ENCODE measurements around the gene SSTR5. TPM values are rescaled to one million over a fixed set of nuclear protein-coding genes. Genes with fewer than 3 reads are reported as not detected.

SSTR5 gene
- total and polyA plus RNA-seq, 2 donors from 2014 or later, result 6.7 TPM; not detected in 1

GRCh38 chr16:1079341-1079740, 6.8 kb downstream of the SSTR5 start:
- Histone ChIP-seq H3K4me3 (ENCODE audit: low read length in 3 of 3) (no peak overlapping the region), H3K9me3 (ENCODE audit: control insufficient read depth in 2 of 3, insufficient read depth in 1 of 3, low read length in 3 of 3) (no peaks in the 10 kb centered on the region), H3K27ac (ENCODE audit: low read depth in 2 of 2, low read length in 2 of 2) (no peak overlapping the region), H3K9ac (ENCODE audit: low read length in 3 of 3) (no peak overlapping the region), H3K4me1 (ENCODE audit: control insufficient read depth in 2 of 3, insufficient read depth in 2 of 3, low read depth in 1 of 3, low read length in 3 of 3) (peaks cover 0 to 6% (median 0%) of the 10 kb centered on the region in 3 donors), H3K36me3 (ENCODE audit: control insufficient read depth in 2 of 3, insufficient read depth in 3 of 3, low read length in 3 of 3) (no peaks in the 10 kb centered on the region), H3K27me3 (ENCODE audit: control insufficient read depth, insufficient read depth, low read length) (no peaks in the 10 kb centered on the region)
- no peak for TF ChIP-seq CTCF (IDR thresholded peaks at IDR 0.05; ENCODE audit: borderline replicate concordance, extremely low read depth, insufficient read depth)
- FAIRE-seq (no peak), DNase-seq (no peak)
- intact Hi-C loops (cut with DNase I), result no loop called here

- H3K27ac ChIP-seq (ENCODE audit: low read depth in 2 of 2, low read length in 2 of 2), result no peak overlapping the region
- intact Hi-C loops (cut with DNase I), result no loop called here
- H3K9ac ChIP-seq (ENCODE audit: low read length in 3 of 3), result no peak overlapping the region
- no peak overlapping the region for H3K4me3 ChIP-seq (ENCODE audit: low read length in 3 of 3)
- no peak for DNase-seq
- no peaks in the 10 kb centered on the region for H3K36me3 ChIP-seq (ENCODE audit: control insufficient read depth in 2 of 3, insufficient read depth in 3 of 3, low read length in 3 of 3)
- no peak for FAIRE-seq
- peaks cover 0 to 5% (median 2%) of the 10 kb centered on the region in 3 donors for H3K9me3 ChIP-seq (ENCODE audit: control insufficient read depth in 2 of 3, insufficient read depth in 1 of 3, low read length in 3 of 3)
- H3K27me3 ChIP-seq (ENCODE audit: control insufficient read depth, insufficient read depth, low read length), result no peaks in the 10 kb centered on the region
- TF ChIP-seq CTCF (IDR thresholded peaks at IDR 0.05; ENCODE audit: borderline replicate concordance, extremely low read depth, insufficient read depth), result no peak
- peaks cover 0 to 6% (median 0%) of the 10 kb centered on the region in 3 donors for H3K4me1 ChIP-seq (ENCODE audit: control insufficient read depth in 2 of 3, insufficient read depth in 2 of 3, low read depth in 1 of 3, low read length in 3 of 3)
These were observed 7.4 kb downstream of the SSTR5 start for GRCh38 chr16:1079786-1080525.

GRCh38 chr16:1080801-1081733, 8.5 kb downstream of the SSTR5 start:
- intact Hi-C loops (cut with DNase I), result no loop called here
- peak in 1 of 5 donors; percentile 61 for DNase-seq
- H3K27me3 ChIP-seq (ENCODE audit: control insufficient read depth, insufficient read depth, low read length), result no peaks in the 10 kb centered on the region
- peaks cover 0 to 14% (median 2%) of the 10 kb centered on the region in 3 donors for H3K9me3 ChIP-seq (ENCODE audit: control insufficient read depth in 2 of 3, insufficient read depth in 1 of 3, low read length in 3 of 3)
- no peak overlapping the region for H3K27ac ChIP-seq (ENCODE audit: low read depth in 2 of 2, low read length in 2 of 2)
- peaks cover 0 to 6% (median 0%) of the 10 kb centered on the region in 3 donors for H3K4me1 ChIP-seq (ENCODE audit: control insufficient read depth in 2 of 3, insufficient read depth in 2 of 3, low read depth in 1 of 3, low read length in 3 of 3)
- no peak overlapping the region for H3K4me3 ChIP-seq (ENCODE audit: low read length in 3 of 3)
- H3K9ac ChIP-seq (ENCODE audit: low read length in 3 of 3), result no peak overlapping the region
- no peaks in the 10 kb centered on the region for H3K36me3 ChIP-seq (ENCODE audit: control insufficient read depth in 2 of 3, insufficient read depth in 3 of 3, low read length in 3 of 3)
- TF ChIP-seq CTCF (IDR thresholded peaks at IDR 0.05; ENCODE audit: borderline replicate concordance, extremely low read depth, insufficient read depth), result no peak
- no peak for FAIRE-seq
